Heart left ventricle (tissue), 16 donors: ENCODE measurements around the gene MRPS15. TPM values are rescaled to one million over a fixed set of nuclear protein-coding genes. Genes with fewer than 3 reads are reported as not detected.

Experiments used
- ATAC-seq, 4 donors: fragments of 200-7000 bp; cut with Tn5 transposase; one replicate each; pipeline ENCODE4 v1.9.1; 2020 to 2022; ENCODE audit warnings: moderate library complexity in 4 of 4, mild to moderate bottlenecking in 3 of 4, moderate number of reproducible peaks in 1 of 4
- DNase-seq, 5 donors: peaks; one replicate each; pipeline ENCODE4 v3.0.0-alpha.2; 2020
- H3K27ac ChIP-seq, 12 donors: fragments of 200-600 bp; sonication (generic) in 4 of 12; one replicate each; pipeline versions ENCODE4 v1.5.0 to v1.8.0; 2016 to 2022; ENCODE audit warnings: mild to moderate bottlenecking in 2 of 12
- H3K27me3 ChIP-seq, 9 donors: fragments of 200-600 bp; sonication (generic) in 2 of 9; one replicate each; pipeline versions ENCODE4 v1.5.1 to v1.8.0; 2016 to 2022; ENCODE audit warnings: mild to moderate bottlenecking in 3 of 9
- H3K36me3 ChIP-seq, 9 donors: fragments of 200-600 bp; sonication (generic) in 2 of 9; one replicate each; pipeline versions ENCODE4 v1.5.0 to v1.8.0; 2018 to 2022; ENCODE audit warnings: mild to moderate bottlenecking in 2 of 9
- H3K4me1 ChIP-seq, 12 donors: fragments of 200-600 bp; sonication (generic) in 4 of 12; one replicate each; pipeline versions ENCODE4 v1.5.0 to v1.8.0; 2016 to 2022; ENCODE audit warnings: mild to moderate bottlenecking in 3 of 12
- H3K4me3 ChIP-seq, 12 donors: fragments of 200-600 bp; sonication (generic) in 4 of 12; one replicate each; pipeline versions ENCODE4 v1.5.0 to v1.8.0; 2017 to 2022; ENCODE audit warnings: mild to moderate bottlenecking in 9 of 12, moderate library complexity in 4 of 12
- H3K9me3 ChIP-seq, 12 donors: fragments of 200-600 bp; sonication (generic) in 4 of 12; one replicate each; pipeline versions ENCODE4 v1.5.0 to v1.8.0; 2016 to 2022; ENCODE audit warnings: mild to moderate bottlenecking in 1 of 12
- POLR2A ChIP-seq, 2 donors: fragments of 450-650 bp; IDR thresholded peaks; one replicate each; pipeline ENCODE4 v1.6.1; 2017; ENCODE audit warnings: antibody characterized with exemption in 2 of 2, mild to moderate bottlenecking in 2 of 2, moderate library complexity in 2 of 2
- WGBS, 4 donors: extraction: QIAGEN DNeasy Blood & Tissue Kit in 2 of 4; methylation state at CpG; one replicate each; pipeline versions ENCODE4 v1.1.5 to v1.1.7; 2013 to 2018; 5-methylcytosine and 5-hydroxymethylcytosine counted together
- intact Hi-C, 10 donors: fragments of 100-400 bp; cut with DNase I; formaldehyde crosslinking; loops; one replicate each; pipeline versions ENCODE4 v1.11.1 to v1.14.2; 2022
- polyA plus RNA-seq, 2 donors: library from polyadenylated mRNA; stranded (reverse); fragments of 200-250 nt; gene quantifications; one replicate each; pipeline ENCODE4 v1.2.3, GENCODE V29; 2013
- total RNA-seq, 9 donors: library from RNA; depleted of rRNA in 2 of 9; stranded (reverse); fragments of >200 nt in 2 of 9; fragmentation: NEBNext Ultra II Directional in 3 of 9; extraction: Animal tissue kit (Norgen Biotek cat#: 25700) in 3 of 9; gene quantifications; one replicate each; pipeline versions ENCODE4 v1.1.0 to v1.2.4, GENCODE V29; 2016 to 2023
- TF ChIP-seq, protein P1 (sequence below), 12 donors: fragments of 200-600 bp; sonication (generic) in 4 of 12; IDR thresholded peaks; one replicate each; pipeline versions ENCODE4 v1.5.0 to v1.8.0; 2018 to 2022; ENCODE audit warnings: antibody characterized with exemption in 12 of 12, mild to moderate bottlenecking in 5 of 12
- donor health status: ischemic (EF 13 %, LVEDD 7.1; RV severe dilation, severe dysfunction).
- donor health status: healthy with polysubstance abuse.
- donor health status: DM: no; HTN: yes; CAD: no.
- donor health status: DM: no; HTN: no; CAD: no.
- donor health status: ischemic (EF 25% LVEDD 6.9; RV normal size, moderate dysfunction).
- donor health status: ischemic (EF 25% LVEDD 5.7; RV mildly dilated, moderate dysfunction).
- donor health status: healthy.
- donor health status: DM: yes; HTN: yes; CAD: no.
- donor health status: ischemic (EF 35%, LVEDD 5.7; RV mildly dilated, moderate dysfunction).
- donor health status: nonischemic (EF 11% LVEDD 7.7; RV severe dilation, severe dysfunction).
- donor health status: DM: yes; HTN: yes; CAD: no.
- donor health status: PGD.
- donor health status: ischemic (EF 29% LVEDD 5.4; RV normal size, mild dysfunction).
- donor health status: nonischemic (EF 23%, LVEDD 6.1; RV moderate dilation, normal function).

MRPS15 gene
- total and polyA plus RNA-seq, 11 donors = 83.5 to 396 (median 108) TPM

- WGBS, 4 donors = 67 to 88% (median 83%) methylated on average over 3 of the region's 3 CpGs
- Histone ChIP-seq H3K27ac (no peak overlapping the region), H3K27me3 (no peaks in the 10 kb centered on the region), H3K4me3 (no peak overlapping the region), H3K9me3 (no peaks in the 10 kb centered on the region), H3K4me1 (peaks cover 0 to 2% (median 0%) of the 10 kb centered on the region in 12 donors), H3K36me3 (peaks cover 0 to 28% (median 2%) of the 10 kb centered on the region in 9 donors)
- ATAC-seq (no peak), DNase-seq (no peak)
- TF ChIP-seq POLR2A (IDR thresholded peaks at IDR 0.05) = no peak
- TF ChIP-seq, protein P1, sequence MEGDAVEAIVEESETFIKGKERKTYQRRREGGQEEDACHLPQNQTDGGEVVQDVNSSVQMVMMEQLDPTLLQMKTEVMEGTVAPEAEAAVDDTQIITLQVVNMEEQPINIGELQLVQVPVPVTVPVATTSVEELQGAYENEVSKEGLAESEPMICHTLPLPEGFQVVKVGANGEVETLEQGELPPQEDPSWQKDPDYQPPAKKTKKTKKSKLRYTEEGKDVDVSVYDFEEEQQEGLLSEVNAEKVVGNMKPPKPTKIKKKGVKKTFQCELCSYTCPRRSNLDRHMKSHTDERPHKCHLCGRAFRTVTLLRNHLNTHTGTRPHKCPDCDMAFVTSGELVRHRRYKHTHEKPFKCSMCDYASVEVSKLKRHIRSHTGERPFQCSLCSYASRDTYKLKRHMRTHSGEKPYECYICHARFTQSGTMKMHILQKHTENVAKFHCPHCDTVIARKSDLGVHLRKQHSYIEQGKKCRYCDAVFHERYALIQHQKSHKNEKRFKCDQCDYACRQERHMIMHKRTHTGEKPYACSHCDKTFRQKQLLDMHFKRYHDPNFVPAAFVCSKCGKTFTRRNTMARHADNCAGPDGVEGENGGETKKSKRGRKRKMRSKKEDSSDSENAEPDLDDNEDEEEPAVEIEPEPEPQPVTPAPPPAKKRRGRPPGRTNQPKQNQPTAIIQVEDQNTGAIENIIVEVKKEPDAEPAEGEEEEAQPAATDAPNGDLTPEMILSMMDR (IDR thresholded peaks at IDR 0.05) = no peak
- intact Hi-C loops = no loop called here
These were observed 24.1 kb downstream of the MRPS15 start for GRCh38 chr1:36440044-36440443.

DNA sequence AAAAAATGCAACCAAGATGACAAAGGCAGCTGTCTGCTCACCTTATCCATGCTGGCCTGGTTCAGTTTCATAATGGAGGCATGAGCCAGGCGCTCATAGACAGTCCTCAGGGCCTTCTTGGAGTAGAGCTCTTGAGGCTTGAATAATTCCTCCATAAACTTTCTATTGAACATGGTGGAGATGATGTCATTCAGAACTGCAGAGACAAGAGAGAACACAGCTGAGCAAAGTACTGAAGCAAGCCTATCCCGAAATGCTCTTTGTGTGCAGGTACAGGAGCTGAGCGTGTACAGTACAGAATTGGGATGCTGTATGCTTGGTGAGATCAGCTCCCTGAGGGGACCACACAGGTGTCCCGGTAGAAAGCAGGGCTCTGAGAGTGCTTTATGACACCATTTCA, 25.5 kb downstream of the MRPS15 start:
- DNase-seq (no peak), ATAC-seq (no peak)
- no peak overlapping the region for H3K27ac ChIP-seq
- H3K4me1 ChIP-seq = peaks cover 0 to 2% (median 0%) of the 10 kb centered on the region in 12 donors
- TF ChIP-seq, protein P1 (IDR thresholded peaks at IDR 0.05) = no peak
- TF ChIP-seq POLR2A (IDR thresholded peaks at IDR 0.05) = no peak
- 91 to 96% (median 93%) methylated on average over 4 of the region's 4 CpGs for WGBS, 4 donors
- no peaks in the 10 kb centered on the region for H3K9me3 ChIP-seq
- peaks cover 0 to 28% (median 2%) of the 10 kb centered on the region in 9 donors for H3K36me3 ChIP-seq
- H3K4me3 ChIP-seq = no peak overlapping the region
- intact Hi-C loops = no loop called here
- H3K27me3 ChIP-seq = no peaks in the 10 kb centered on the region

DNA sequence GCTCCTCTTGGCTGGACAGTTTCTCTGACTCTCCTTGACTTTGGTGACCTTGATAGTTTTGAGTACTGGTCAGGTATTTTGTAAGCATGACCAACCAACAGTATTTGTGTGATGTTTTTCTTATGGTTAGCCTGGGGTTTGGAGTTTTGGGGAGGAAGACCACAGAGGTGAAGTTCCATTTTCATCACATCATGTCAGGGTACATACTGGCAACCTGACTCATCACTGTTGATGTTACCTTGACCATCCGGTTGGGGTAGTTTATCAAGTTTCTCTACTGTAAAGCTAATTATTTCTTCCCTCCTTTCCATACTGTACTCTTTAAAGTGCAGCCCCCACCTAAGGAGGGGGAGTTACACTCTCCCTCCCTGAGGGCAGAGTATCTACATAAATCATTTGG, 27.4 kb downstream of the MRPS15 start:
- WGBS, 4 donors = 71 to 80% (median 77%) methylated on average over 1 of the region's 1 CpG
- no peak overlapping the region for H3K27ac ChIP-seq
- peaks cover 0 to 34% (median 6%) of the 10 kb centered on the region in 9 donors for H3K36me3 ChIP-seq
- peaks cover 0 to 4% (median 0%) of the 10 kb centered on the region in 12 donors for H3K4me1 ChIP-seq
- TF ChIP-seq POLR2A (IDR thresholded peaks at IDR 0.05) = no peak
- TF ChIP-seq, protein P1 (IDR thresholded peaks at IDR 0.05) = no peak
- intact Hi-C loops = no loop called here
- DNase-seq (no peak), ATAC-seq (no peak)
- H3K9me3 ChIP-seq = no peaks in the 10 kb centered on the region
- H3K27me3 ChIP-seq = no peaks in the 10 kb centered on the region
- no peak overlapping the region for H3K4me3 ChIP-seq

DNA sequence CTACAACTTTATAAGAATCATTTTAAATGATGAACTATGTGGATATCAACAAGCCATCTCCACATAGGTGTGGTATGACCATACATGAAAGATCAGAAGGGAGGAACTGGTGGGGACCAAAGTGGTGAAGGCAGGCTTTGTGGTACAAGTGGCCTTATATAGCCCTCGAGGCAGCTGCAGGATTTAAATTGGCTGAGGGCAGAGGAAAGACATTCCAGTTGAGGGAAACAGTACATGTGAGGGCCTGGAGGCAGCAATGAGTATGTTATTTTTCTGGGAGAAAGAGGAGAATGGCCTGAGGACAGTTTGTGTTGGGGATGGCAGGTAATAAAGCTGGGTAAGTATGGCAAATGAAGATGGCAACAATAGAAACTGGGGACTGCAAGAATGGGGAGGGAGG, 31.1 kb downstream of the MRPS15 start:
- H3K36me3 ChIP-seq = peaks cover 0 to 41% (median 14%) of the 10 kb centered on the region in 9 donors
- H3K27ac ChIP-seq = peak overlapping the region in 1 of 12 donors; percentile 22

More for the DNA sequence above, 31.1 kb downstream of the MRPS15 start:
- Histone ChIP-seq H3K9me3 (no peaks in the 10 kb centered on the region), H3K4me1 (peaks cover 0 to 4% (median 0%) of the 10 kb centered on the region in 12 donors), H3K4me3 (no peak overlapping the region), H3K27me3 (no peaks in the 10 kb centered on the region)
- WGBS, 4 donors = 28 to 60% (median 41%) methylated on average over 1 of the region's 1 CpG
- intact Hi-C loops = no loop called here
- DNase-seq (no peak), ATAC-seq (no peak)
- TF ChIP-seq, protein P1 (IDR thresholded peaks at IDR 0.05) = no peak
- no peak for TF ChIP-seq POLR2A (IDR thresholded peaks at IDR 0.05)
